Subcutaneous preadipocyte (primary cell): ENCODE results near the gene ACY1. TPM values are rescaled to one million over a fixed set of nuclear protein-coding genes. Genes with fewer than 3 reads are reported as not detected.

ENCODE experiments used
- small RNA-seq: library from RNA; depleted of rRNA; stranded (forward); fragments of <200 nt; gene quantifications from one replicate; pipeline ENCODE3, GENCODE V24; 2012
- total RNA-seq: library from RNA; depleted of rRNA; stranded (reverse); fragments of >200 nt; gene quantifications from 2 replicates; pipeline ENCODE4 v1.2.3, GENCODE V29; 2012

Gene ACY1
- 71.7 and 79.0 TPM in 2 replicates for total RNA-seq

GRCh38 chr3:51982838-51983577, at the start of gene ACY1:
TSS of gene ACY1 (plus strand) at chr3:51983535. CDS start at chr3:51984065, 530 bp downstream.

DNA sequence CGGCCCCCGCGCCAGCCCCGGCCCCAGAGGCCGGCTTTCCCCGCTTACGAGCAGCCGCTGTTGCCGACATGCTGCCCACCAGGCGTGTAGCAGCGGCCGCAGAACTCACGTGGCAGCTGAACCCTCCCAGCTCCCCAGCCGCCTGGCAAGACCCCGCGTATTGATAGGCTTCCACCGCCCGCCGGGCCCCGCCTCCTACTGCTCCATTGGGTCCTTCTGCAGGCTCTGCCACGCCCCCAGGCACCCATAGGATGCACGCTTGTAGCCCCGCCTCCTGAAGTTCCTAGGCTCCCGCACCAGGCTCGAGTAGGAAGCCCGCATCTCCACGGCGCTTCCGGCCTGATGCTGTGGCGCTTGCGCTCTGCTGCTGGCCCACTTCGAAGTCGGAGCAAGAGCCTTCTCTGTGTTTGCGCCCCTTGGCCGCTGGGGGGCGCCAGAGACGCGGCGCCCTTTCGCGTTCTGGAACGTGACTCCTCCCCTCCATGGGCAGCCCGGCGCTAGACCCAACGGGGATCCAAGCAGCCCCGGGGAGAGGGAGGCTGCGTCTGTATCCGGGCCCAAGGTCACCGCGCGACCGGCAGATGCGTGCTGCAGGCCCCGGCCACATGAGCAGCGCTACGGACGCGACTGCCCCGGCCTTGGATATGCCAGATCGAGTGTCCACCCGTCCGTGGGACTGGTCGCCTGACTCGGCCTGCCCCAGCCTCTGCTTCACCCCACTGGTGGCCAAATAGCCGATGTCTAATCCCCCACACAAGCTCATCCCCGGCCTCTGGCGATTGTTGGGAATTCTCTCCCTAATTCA, 41.3 kb upstream of the ACY1 start, which contains the start of the genes PARP3 and RRP9:
Gene PARP3 (plus strand): TSS at position 566 of the 805 bp plus-strand sequence. CDS start 993 bp downstream, outside the sequence.
Gene RRP9 (minus strand): TSS at position 107 of the 805 bp plus-strand sequence. CDS start 37 bp downstream, at position 70.

GRCh38 chr3:51955175-51955892, 28.0 kb upstream of the ACY1 start, which contains the start of gene GPR62:
TSS of gene GPR62 (plus strand) at chr3:51955381. CDS start at chr3:51955653, 272 bp downstream.

GRCh38 chr3:51967384-51968169, 15.8 kb upstream of the ACY1 start, which contains the start of gene PCBP4:
TSS of gene PCBP4 (minus strand) at chr3:51967454. CDS start at chr3:51961240, 6,214 bp downstream.

GRCh38 chr3:51974963-51975851, 8.1 kb upstream of the ACY1 start, which contains the start of gene ABHD14A:
TSS of gene ABHD14A (plus strand) at chr3:51975064. CDS start at chr3:51975136, 72 bp downstream.

DNA sequence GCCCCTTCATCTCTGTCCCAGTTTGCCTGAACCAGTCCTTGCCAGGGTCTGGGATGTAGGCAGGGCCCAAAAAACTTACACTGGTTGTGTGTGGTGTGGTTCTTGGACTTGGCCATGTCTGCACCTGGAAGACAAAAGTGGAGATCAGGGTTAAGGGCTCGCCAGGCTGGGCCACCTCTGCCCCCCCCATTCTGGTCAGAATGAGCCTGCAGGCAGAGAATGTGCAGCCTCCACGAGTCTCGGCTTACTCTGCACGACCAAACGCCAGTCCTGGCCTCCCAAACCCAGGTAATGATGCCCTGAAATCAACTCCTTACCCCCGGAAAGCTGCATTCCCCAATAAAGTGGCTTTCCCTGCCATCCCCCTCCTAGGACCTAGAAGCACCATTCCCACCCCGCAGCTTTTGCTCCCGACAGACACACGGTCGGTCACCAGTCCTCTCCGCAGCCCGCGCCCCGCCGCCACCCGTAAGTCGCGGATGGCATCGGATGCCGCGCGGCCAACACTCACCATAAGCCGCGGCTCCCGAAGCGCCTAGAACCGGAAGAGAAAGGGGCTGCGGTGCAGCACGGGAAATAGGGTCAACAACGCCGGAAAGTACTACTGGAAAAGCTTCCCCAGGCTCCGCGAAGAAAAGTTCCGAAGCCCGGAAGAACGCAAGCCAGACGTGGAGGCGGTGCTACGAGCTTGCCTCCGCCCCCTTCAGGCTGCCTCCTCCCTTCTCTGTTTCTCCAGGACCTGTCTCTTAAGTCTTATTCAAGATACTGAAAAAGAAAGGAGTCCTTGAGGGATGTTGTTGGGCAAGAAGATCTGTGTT, 12.2 kb downstream of the ACY1 start, which contains the start of gene RPL29:
Gene RPL29 (minus strand): TSS at position 550 of the 818 bp plus-strand sequence. CDS start 434 bp downstream, at position 116.

Small RNA genes lying within 50 kb of the gene (small RNA-seq; reads per million reads assigned to genes)
- gene AC115284.1 = not detected

Other genes with a start within 250 kb of the ACY1 start
- gene IQCF6, start 204.3 kb upstream of the ACY1 start, total RNA-seq = not detected in 2 replicates
- not detected in 2 replicates for gene IQCF2, start 121.9 kb upstream of the ACY1 start, total RNA-seq
- gene IQCF5, start 107.9 kb upstream of the ACY1 start, total RNA-seq = not detected in 2 replicates
- gene IQCF1, start 80.2 kb upstream of the ACY1 start, total RNA-seq = not detected in 2 replicates
- gene RRP9, start 41.6 kb upstream of the ACY1 start, total RNA-seq = 35.3 and 37.5 TPM in 2 replicates
- 19.2 and 29.4 TPM in 2 replicates for gene PARP3, start 41.2 kb upstream of the ACY1 start, total RNA-seq
- 0.20 TPM in 1 of 2 replicates, not detected in the other for gene GPR62, start 28.2 kb upstream of the ACY1 start, total RNA-seq
- gene PCBP4, start 16.1 kb upstream of the ACY1 start, total RNA-seq = 20.9 and 23.9 TPM in 2 replicates
- gene ABHD14B, start 9.5 kb upstream of the ACY1 start, total RNA-seq = 32.6 and 41.5 TPM in 2 replicates
- gene ABHD14A, start 8.5 kb upstream of the ACY1 start, total RNA-seq = 6.8 and 13.6 TPM in 2 replicates
- 932 and 1,672 TPM in 2 replicates for gene RPL29, start 12.4 kb downstream of the ACY1 start, total RNA-seq
- 8.1 and 19.5 TPM in 2 replicates for gene DUSP7, start 73.0 kb downstream of the ACY1 start, total RNA-seq
- gene POC1A, start 170.9 kb downstream of the ACY1 start, total RNA-seq = 9.9 and 11.9 TPM in 2 replicates
- gene ALAS1, start 214.6 kb downstream of the ACY1 start, total RNA-seq = 30.5 and 38.3 TPM in 2 replicates
- gene TLR9, start 242.1 kb downstream of the ACY1 start, total RNA-seq = not detected in 2 replicates